HepG2 (cell line): Measurements from ENCODE around the gene RPS5. TPM values are rescaled to one million over a fixed set of nuclear protein-coding genes. Genes with fewer than 3 reads are reported as not detected.
A peak's percentile ranks its signal among the peaks of the same experiment; 100 is the strongest.

Source experiments
- CEBPG ChIP-seq: IDR thresholded peaks from 2 replicates; pipeline ENCODE4 v1.6.1; 2016
- CENPBD1 ChIP-seq: sonication (generic); formaldehyde crosslinking; IDR thresholded peaks from 2 replicates; pipeline ENCODE4 v1.8.0; 2022; ENCODE audit warnings: missing genetic modification reagents, low read depth, mild to moderate bottlenecking, borderline replicate concordance
- GTF3A ChIP-seq: sonication (generic); formaldehyde crosslinking; conservative IDR thresholded peaks from 2 replicates; pipeline ENCODE4 v1.4.0; 2020; ENCODE audit warnings: mild to moderate bottlenecking, missing genetic modification reagents
- HES4 ChIP-seq: sonication (generic); formaldehyde crosslinking; IDR thresholded peaks from 2 replicates; pipeline ENCODE4 v1.9.0; 2021; ENCODE audit warnings: mild to moderate bottlenecking, missing genetic modification reagents, borderline replicate concordance
- HMGXB3 ChIP-seq: sonication (generic); formaldehyde crosslinking; IDR thresholded peaks from 2 replicates; pipeline ENCODE4 v1.4.0; 2020; ENCODE audit warnings: missing genetic modification reagents, borderline replicate concordance
- KAT7 ChIP-seq: IDR thresholded peaks from 2 replicates; pipeline ENCODE4 v1.6.1; 2018; ENCODE audit warnings: borderline replicate concordance, missing compliant biosample characterization
- POGZ ChIP-seq: sonication (generic); formaldehyde crosslinking; IDR thresholded peaks from 2 replicates; pipeline ENCODE4 v1.4.0; 2020; ENCODE audit warnings: mild to moderate bottlenecking, missing genetic modification reagents
- RFX5 ChIP-seq: IDR thresholded peaks from 2 replicates; pipeline ENCODE4 v1.6.1; 2011; ENCODE audit warnings: low read depth, low read length, improper control_type of control experiment
- SIN3B ChIP-seq: fragments of 150-350 bp; IDR thresholded peaks from 2 replicates; pipeline ENCODE4 v1.6.1; 2014; ENCODE audit warnings: low read length
- SIX1 ChIP-seq: sonication (generic); formaldehyde crosslinking; IDR thresholded peaks from 2 replicates; pipeline ENCODE4 v1.4.0; 2020; ENCODE audit warnings: missing genetic modification reagents, borderline replicate concordance
- SMAD3 ChIP-seq: sonication (generic); formaldehyde crosslinking; IDR thresholded peaks from 2 replicates; pipeline ENCODE4 v1.4.0; 2020; ENCODE audit warnings: missing genetic modification reagents
- SPEN ChIP-seq: sonication (generic); formaldehyde crosslinking; IDR thresholded peaks from 2 replicates; pipeline ENCODE4 v1.5.1; 2020; ENCODE audit warnings: low read depth, mild to moderate bottlenecking, missing genetic modification reagents
- TAF1 ChIP-seq: sonication (generic); formaldehyde crosslinking; IDR thresholded peaks from 2 replicates; pipeline ENCODE4 v1.4.0; 2020; ENCODE audit warnings: missing genetic modification reagents
- ZBTB38 ChIP-seq: sonication (generic); formaldehyde crosslinking; IDR thresholded peaks from 2 replicates; pipeline ENCODE4 v1.5.1; 2020; ENCODE audit warnings: mild to moderate bottlenecking, missing genetic modification reagents
- ZKSCAN8 ChIP-seq: IDR thresholded peaks from 2 replicates; pipeline ENCODE4 v1.6.1; 2016; ENCODE audit warnings: borderline replicate concordance, missing genetic modification reagents, missing compliant biosample characterization
- ZMAT5 ChIP-seq: sonication (generic); formaldehyde crosslinking; IDR thresholded peaks from 2 replicates; pipeline ENCODE4 v1.5.0; 2020; ENCODE audit warnings: mild to moderate bottlenecking, low read depth, missing genetic modification reagents, borderline replicate concordance
- ZNF10 ChIP-seq: sonication (generic); formaldehyde crosslinking; IDR thresholded peaks from 2 replicates; pipeline ENCODE4 v1.4.0; 2020; ENCODE audit warnings: mild to moderate bottlenecking, low read depth, missing genetic modification reagents, borderline replicate concordance
- ZNF296 ChIP-seq: sonication (generic); formaldehyde crosslinking; conservative IDR thresholded peaks from 2 replicates; pipeline ENCODE4 v1.5.0; 2020; ENCODE audit warnings: mild to moderate bottlenecking, missing genetic modification reagents
- ZNF34 ChIP-seq: sonication (generic); formaldehyde crosslinking; IDR thresholded peaks from 2 replicates; pipeline ENCODE4 v1.4.0; 2020; ENCODE audit warnings: mild to moderate bottlenecking, missing genetic modification reagents, borderline replicate concordance
- ZNF343 ChIP-seq: sonication (generic); formaldehyde crosslinking; IDR thresholded peaks from 2 replicates; pipeline ENCODE4 v1.4.0; 2020; ENCODE audit warnings: mild to moderate bottlenecking, missing genetic modification reagents
- ZNF607 ChIP-seq: sonication (generic); formaldehyde crosslinking; IDR thresholded peaks from 2 replicates; pipeline ENCODE4 v1.5.1; 2020; ENCODE audit warnings: missing genetic modification reagents, mild to moderate bottlenecking, borderline replicate concordance
- ZNF674 ChIP-seq: sonication (generic); formaldehyde crosslinking; IDR thresholded peaks from 2 replicates; pipeline ENCODE4 v1.5.0; 2020; ENCODE audit warnings: low read depth, mild to moderate bottlenecking, missing genetic modification reagents
- polyA plus RNA-seq, 8 experiments: library from polyadenylated mRNA; depleted of rRNA in 3 of 8; stranded (reverse) in 7 of 8; unstranded in 1 of 8; fragments of >200 nt; fragmentation: Illumina TruSeq in 4 of 8; extraction: Trizol in 4 of 8; gene quantifications; 2 replicates each; pipeline versions ENCODE4 v1.2.1 to v1.2.3, GENCODE V29; 2011 to 2016; ENCODE audit warnings: low read depth in 4 of 8, missing spikeins in 1 of 8, mixed read lengths in 1 of 8; ENCODE audit not compliant: insufficient read depth in 1 of 8
- total RNA-seq, 5 experiments: library from RNA; depleted of rRNA; stranded (reverse); fragments of >200 nt; fragmentation: Illumina TruSeq; extraction: Trizol; gene quantifications; 2 replicates each; pipeline ENCODE4 v1.2.3, GENCODE V29; 2016; ENCODE audit warnings: low read depth in 1 of 5
- TF ChIP-seq, protein P1 (sequence below): sonication (generic); formaldehyde crosslinking; IDR thresholded peaks from 2 replicates; pipeline ENCODE4 v1.4.0; 2020; ENCODE audit warnings: missing genetic modification reagents

The RPS5 gene
- total and polyA plus RNA-seq, 2 of the 13 experiments (the other 11 are each of a cell fraction or from before 2014, with no cell fraction given) = 1,544 to 4,408 TPM

DNA sequence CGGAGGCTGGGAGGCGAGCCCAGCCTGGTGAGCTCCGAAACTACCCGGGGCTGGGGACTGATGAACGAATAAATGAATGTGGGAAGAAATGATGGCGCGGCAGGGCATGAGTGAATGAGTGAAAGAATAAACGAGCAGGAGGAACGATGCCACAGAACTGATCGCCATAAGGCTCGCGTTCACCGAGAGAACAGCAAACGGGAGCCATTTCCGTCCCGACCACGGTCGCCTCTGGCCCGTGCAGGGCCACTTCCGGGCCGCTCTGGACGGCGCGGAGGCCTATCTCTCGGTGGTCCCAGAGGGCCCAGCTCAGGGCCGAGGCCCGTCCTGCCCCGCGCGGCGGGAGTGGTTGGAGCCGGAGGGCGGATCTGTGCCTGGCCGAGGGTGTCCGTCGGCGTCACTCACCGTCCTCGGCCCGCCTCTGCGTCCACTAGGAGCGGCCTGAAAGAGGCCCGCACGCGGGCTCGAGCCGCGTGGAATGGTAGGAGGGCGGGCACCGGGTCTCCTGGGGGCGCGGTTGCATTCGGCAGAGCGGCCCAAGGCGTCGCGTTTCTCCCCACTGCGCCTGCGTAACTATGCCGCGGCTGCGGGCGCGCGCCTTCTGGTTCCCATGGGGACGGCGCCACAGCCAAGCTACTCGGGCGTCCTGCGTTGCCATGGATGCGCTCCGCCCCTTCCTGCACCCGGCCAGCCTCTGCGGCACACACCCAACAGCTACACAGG lies 24.6 kb upstream of the RPS5 start, which contains the start of gene ZNF497 (continued):
- TF ChIP-seq CENPBD1 (CRISPR knock-in tag) (no peak), ZNF10 (CRISPR knock-in tag) (no peak), POGZ (CRISPR knock-in tag) (no peak), KAT7 (CRISPR knock-in tag) (peak; percentile 63; the same call in 1 of the 2 replicates), ZNF607 (CRISPR knock-in tag) (peak; percentile 91), CEBPG (CRISPR knock-in tag) (peak; percentile 22; the same call in 1 of the 2 replicates), ZMAT5 (CRISPR knock-in tag) (no peak), ZNF34 (CRISPR knock-in tag) (no peak), SIX1 (CRISPR knock-in tag) (peak; percentile 37; the same call in 1 of the 2 replicates), ZNF343 (CRISPR knock-in tag) (0 out of 2 replicates have a peak, but pooled peaks have one; percentile 38), SPEN (CRISPR knock-in tag) (peak; percentile 93), ZNF674 (no peak), RFX5 (no peak), SMAD3 (CRISPR knock-in tag) (peak; percentile 21), GTF3A (CRISPR knock-in tag) (0 out of 2 replicates have a peak, but pooled peaks have one; percentile 36), ZBTB38 (no peak; the same call in 1 of the 2 replicates), ZKSCAN8 (CRISPR knock-in tag) (no peak), ZNF296 (CRISPR knock-in tag) (no peak), SIN3B (peak; percentile 51; the same call in 1 of the 2 replicates), TAF1 (CRISPR knock-in tag) (peak; percentile 93), HES4 (CRISPR knock-in tag) (no peak), HMGXB3 (CRISPR knock-in tag) (0 out of 2 replicates have a peak, but pooled peaks have one; percentile 21)
- TF ChIP-seq, protein P1, sequence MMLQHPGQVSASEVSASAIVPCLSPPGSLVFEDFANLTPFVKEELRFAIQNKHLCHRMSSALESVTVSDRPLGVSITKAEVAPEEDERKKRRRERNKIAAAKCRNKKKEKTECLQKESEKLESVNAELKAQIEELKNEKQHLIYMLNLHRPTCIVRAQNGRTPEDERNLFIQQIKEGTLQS = no peak; the same call in 1 of the 2 replicates
